HG03469 (cell line): Measurements from ENCODE around the gene CLIP3.
"Not testable (repeated sequence)": the region's sequence is repeated elsewhere in the genome, so short reads cannot be mapped to it uniquely, and the experiment has no call there.

Experiments
- ATAC-seq: cut with Tn5 transposase; IDR thresholded peaks from one replicate; pipeline ENCODE4 v1.9.1; 2021; ENCODE audit warnings: mild to moderate bottlenecking, moderate library complexity, moderate number of reproducible peaks; ENCODE audit not compliant: unreplicated experiment

Gene CLIP3

GRCh38 chr19:36049080-36049698 is 16.5 kb upstream of the CLIP3 start:
- no peak for ATAC-seq

GRCh38 chr19:36047835-36048234 is 15.2 kb upstream of the CLIP3 start:
- ATAC-seq: no peak

- ATAC-seq: no peak
Observed at GRCh38 chr19:36046443-36047050, 13.9 kb upstream of the CLIP3 start.

- ATAC-seq: no peak
Observed at GRCh38 chr19:36043952-36044351, 11.3 kb upstream of the CLIP3 start.

GRCh38 chr19:36041831-36042230 is 9.2 kb upstream of the CLIP3 start:
- ATAC-seq: no peak

GRCh38 chr19:36041092-36041491 is 8.4 kb upstream of the CLIP3 start:
- not testable (repeated sequence) for ATAC-seq

GRCh38 chr19:36040495-36040894 is 7.8 kb upstream of the CLIP3 start:
- no peak for ATAC-seq

- ATAC-seq: no peak
Observed at GRCh38 chr19:36031308-36031707, 1.4 kb downstream of the CLIP3 start.

GRCh38 chr19:36030264-36031148 is 2.2 kb downstream of the CLIP3 start:
- ATAC-seq: no peak

GRCh38 chr19:36028313-36029041 is 4.2 kb downstream of the CLIP3 start:
- no peak for ATAC-seq

GRCh38 chr19:36027696-36028095 is 5.0 kb downstream of the CLIP3 start:
- no peak for ATAC-seq

- ATAC-seq: no peak
Observed at GRCh38 chr19:36026091-36026876, 6.4 kb downstream of the CLIP3 start.

- ATAC-seq: no peak
Observed at GRCh38 chr19:36025541-36025940, 7.1 kb downstream of the CLIP3 start.

GRCh38 chr19:36023432-36023831 is 9.2 kb downstream of the CLIP3 start:
- ATAC-seq: no peak

GRCh38 chr19:36019061-36019670 is 13.5 kb downstream of the CLIP3 start:
- ATAC-seq: no peak

GRCh38 chr19:36014012-36014924 is 18.4 kb downstream of the CLIP3 start, which contains the start of gene ALKBH6:
Gene ALKBH6 (minus strand): TSS chr19:36014213. CDS start chr19:36013397, 816 bp downstream.
- ATAC-seq: peak; percentile 88

- no peak for ATAC-seq
Observed at GRCh38 chr19:36013280-36014011, 19.2 kb downstream of the CLIP3 start.

GRCh38 chr19:36010402-36010801 is 22.3 kb downstream of the CLIP3 start:
- ATAC-seq: no peak
